SKM-1 (cell line): ENCODE results near the gene PRDM15.

Source experiments
- DNase-seq: peaks from one replicate; lab custom pipeline; 2025; ENCODE audit not compliant: unreplicated experiment; lab: John Stamatoyannopoulos, UW

The PRDM15 gene

GRCh38 chr21:41827951-41828883, 50.9 kb downstream of the PRDM15 start:
- no peak for DNase-seq

- DNase-seq, result no peak
These were observed 53.3 kb downstream of the PRDM15 start for GRCh38 chr21:41825881-41826280.

- no peak for DNase-seq
These were observed 53.9 kb downstream of the PRDM15 start for GRCh38 chr21:41825216-41825615.

DNA sequence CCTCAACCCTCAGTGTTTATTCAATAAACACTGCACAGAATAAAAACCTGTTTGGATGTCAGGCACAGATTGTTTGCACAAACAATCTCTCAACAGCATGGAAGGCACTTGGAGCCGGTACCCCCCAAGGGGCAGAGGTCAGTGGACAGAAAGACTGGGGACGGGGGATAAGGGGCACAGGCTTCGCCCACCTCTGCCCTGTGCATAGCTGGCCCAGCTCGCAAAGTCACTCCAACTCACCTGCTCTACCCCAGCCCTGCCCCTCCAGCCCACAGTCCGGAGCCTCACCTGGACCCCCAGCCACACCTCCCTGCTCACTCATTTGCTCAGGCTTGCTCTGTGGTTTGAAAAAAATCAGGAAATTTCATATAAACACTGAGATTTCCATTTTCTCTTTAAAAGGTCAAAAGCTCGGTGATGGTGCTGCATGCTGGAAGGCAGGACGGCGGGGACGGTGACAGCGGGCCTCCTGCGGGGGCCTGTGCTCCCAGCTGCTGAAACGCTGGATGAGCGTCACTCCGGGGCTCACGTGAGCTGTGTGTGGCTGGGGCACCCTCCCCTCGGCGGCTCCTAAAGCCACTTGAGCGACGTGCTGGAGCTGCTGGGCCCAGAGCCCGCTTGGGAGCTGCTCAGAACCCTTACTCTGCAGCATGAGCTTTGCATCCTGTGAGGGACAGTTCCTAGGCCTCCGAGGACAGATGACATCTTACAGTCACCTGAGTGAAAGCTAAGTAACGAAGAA, 54.5 kb downstream of the PRDM15 start:
- no peak for DNase-seq

GRCh38 chr21:41823906-41824305, 55.2 kb downstream of the PRDM15 start:
- DNase-seq, result no peak

GRCh38 chr21:41823166-41823565, 56.0 kb downstream of the PRDM15 start:
- no peak for DNase-seq

GRCh38 chr21:41821756-41822431, 57.2 kb downstream of the PRDM15 start:
- DNase-seq, result no peak

- no peak for DNase-seq
These were observed 57.9 kb downstream of the PRDM15 start for GRCh38 chr21:41821081-41821755.

GRCh38 chr21:41820384-41821080, 58.6 kb downstream of the PRDM15 start:
- DNase-seq, result no peak

- DNase-seq, result no peak
These were observed 59.3 kb downstream of the PRDM15 start for GRCh38 chr21:41819856-41820281.

- no peak for DNase-seq
These were observed 59.8 kb downstream of the PRDM15 start for GRCh38 chr21:41819236-41819855.

DNA sequence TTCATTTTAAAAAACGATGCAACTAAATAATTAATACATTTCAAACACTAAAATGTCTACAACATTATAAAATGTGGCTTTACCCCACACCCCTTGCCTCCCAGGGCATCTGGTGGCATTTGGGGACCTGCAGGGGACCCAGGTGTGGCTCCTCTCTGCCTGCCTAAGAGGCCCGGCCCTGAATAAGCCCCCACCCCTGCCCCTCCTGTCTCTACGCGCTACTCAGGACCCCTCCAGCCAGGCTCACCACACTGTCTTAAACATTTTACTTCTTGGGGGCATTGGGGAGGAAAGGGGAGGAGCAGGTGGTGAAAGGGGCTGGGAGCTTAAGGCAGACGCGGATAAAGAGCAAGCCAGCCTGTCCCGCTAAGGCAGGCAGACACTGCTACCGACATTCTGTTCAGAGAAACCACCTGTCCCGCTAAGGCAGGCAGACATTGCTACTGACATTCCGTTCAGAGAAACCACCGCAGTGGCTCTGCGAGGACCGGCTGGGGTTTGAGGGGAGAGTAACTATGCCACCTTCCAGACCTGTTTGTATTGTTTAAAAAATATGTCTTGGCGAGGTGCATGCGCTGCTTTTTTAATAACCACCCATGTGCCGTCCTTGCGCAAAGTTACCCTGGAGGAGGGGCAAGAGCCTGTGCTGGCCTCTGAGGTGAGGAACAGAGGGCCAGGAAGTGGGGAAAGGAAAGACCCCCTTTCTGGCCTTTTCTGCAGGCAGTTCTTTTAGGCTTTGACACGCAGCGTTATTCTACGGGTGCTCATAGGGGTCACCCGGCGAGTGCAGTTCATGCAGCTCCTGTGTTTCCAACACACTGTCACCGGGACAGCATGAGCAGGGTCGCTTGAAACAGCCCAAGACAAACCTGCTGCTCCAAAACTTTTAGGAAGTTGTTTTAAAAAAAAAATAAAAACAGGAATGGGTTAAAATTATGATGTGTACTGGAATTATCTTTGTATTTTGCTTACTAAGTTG, 61.0 kb downstream of the PRDM15 start:
- DNase-seq, result no peak

DNA sequence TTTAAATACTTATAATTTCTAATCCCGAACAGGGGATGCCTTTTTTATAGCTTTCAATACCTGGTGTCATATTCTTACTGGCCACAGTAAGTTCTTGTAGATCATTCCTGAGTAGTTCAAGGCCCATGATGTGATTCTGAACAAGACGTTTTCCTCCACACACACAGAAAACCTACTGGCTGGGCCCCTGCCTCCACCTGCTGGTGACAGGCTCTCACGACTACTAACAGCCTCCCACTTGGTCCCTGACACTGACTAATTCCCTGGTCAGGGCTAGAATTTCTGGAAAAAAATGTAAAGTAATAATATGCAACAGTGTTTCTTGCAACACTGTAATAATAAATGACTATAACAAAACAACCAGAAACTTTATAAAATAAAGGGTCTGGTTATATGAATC, 61.9 kb downstream of the PRDM15 start:
- DNase-seq, result no peak

DNA sequence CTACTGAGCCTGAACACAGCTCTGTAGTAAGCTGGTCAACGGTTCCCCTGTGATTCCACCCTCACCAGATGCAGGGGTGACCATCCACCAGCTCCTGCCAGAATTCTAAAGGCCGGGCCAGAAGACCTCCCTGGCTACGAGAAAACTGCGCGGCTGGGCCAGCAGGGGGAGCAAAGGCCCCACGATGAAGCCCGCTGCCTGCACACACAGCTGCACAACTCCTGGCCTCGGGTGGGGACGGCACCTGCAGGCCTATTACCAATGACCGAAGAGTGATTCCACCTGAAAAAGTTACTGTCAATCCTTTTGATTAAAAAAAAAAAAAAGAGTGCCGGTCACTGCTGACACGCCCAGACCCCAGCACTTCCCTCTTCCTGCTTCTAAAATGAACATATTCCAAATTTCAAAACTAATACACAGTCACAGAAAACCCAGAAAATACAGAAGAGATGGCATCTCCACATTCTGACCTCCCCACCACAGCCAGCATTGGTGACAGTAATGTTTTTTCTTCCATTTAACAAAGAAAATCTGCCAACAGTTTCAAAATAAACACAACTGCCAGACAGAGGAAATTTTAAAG, 62.5 kb downstream of the PRDM15 start:
- no peak for DNase-seq

GRCh38 chr21:41815652-41816582, 63.2 kb downstream of the PRDM15 start:
- no peak for DNase-seq

DNA sequence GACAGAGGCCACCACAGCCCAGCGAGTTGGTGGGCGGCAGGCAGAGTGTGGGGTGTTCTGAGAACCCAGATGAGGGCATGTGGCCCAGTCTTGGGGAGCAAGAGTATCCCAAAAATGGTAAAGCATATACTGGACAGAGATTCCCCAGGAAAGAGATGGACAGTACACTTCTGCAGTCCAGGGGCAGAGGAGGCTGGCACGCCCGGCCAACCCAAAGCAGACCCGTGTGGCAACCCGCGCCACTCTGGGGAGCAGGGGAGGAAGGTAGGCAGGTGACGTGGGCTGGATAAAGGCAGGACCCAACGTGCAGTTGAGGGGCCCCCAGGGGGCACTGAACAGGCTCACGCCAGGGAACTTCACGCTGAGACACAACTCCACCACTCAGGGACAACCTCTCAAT, 65.9 kb downstream of the PRDM15 start:
- DNase-seq, result no peak

DNA sequence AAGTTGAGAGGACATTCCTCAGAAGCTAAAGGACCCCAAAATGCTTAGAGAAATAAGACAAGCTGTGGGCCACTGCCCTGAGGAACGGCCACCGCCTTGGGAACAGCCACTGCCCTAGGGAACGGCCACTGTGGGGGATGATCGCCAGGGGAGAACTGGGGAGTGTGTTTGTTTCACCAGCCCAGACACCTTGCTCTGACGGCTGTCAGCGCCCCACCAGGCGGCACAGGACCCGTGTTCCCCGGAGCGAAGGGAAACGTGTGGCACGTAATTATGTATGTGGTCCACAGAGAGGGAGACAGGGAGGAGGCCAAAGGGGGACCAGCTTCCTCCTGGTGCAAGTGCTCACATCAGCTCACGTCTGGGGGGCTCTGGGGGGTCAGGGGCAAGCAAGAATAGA, 66.5 kb downstream of the PRDM15 start:
- no peak for DNase-seq
